ENCODE data around the gene FLRT1.

DNA sequence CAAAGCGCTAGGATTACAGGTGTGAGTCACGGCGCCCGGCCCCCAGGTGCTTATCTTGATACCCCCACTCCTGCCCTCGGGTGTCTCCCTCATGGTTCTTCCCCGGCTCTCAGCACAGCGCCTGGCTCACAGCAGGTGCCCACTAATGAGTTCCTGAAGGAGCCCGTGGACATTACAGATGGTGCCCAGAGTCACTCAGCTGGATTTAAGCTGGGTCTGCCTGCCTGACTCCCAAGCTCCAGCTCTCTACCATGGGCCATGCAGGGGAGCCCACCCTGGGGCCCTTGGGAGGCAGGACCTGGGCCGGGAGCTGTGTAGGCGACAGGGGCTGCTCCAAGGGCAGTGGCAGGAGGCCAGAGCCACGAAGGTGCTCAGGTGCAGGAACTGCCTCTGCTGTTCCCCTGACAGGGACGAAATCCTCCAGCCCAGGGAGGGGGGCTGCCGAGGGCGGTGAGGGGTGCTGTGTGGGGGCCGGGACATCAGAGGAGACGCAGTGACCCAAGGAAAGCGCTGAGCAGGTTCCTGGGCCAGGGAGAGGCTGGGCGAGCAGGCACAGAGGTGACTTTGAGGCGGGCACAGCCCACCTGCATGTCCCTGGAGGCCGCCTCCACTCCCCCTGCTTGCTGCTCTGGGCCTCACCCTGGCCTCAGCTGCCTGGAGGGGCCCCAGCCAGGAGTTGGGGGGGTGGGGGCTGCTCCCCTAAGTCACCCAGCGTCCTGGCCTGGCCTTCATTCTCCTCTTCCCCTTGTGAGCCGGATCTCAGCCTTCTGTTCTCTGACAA is 14.6 kb upstream of the FLRT1 start:
- TF ChIP-seq, protein P1, sequence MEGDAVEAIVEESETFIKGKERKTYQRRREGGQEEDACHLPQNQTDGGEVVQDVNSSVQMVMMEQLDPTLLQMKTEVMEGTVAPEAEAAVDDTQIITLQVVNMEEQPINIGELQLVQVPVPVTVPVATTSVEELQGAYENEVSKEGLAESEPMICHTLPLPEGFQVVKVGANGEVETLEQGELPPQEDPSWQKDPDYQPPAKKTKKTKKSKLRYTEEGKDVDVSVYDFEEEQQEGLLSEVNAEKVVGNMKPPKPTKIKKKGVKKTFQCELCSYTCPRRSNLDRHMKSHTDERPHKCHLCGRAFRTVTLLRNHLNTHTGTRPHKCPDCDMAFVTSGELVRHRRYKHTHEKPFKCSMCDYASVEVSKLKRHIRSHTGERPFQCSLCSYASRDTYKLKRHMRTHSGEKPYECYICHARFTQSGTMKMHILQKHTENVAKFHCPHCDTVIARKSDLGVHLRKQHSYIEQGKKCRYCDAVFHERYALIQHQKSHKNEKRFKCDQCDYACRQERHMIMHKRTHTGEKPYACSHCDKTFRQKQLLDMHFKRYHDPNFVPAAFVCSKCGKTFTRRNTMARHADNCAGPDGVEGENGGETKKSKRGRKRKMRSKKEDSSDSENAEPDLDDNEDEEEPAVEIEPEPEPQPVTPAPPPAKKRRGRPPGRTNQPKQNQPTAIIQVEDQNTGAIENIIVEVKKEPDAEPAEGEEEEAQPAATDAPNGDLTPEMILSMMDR (IDR thresholded peaks at IDR 0.05; ENCODE audit: low read length), result no peak
- no peak for TF ChIP-seq EZH2phosphoT487 (IDR thresholded peaks at IDR 0.05; ENCODE audit: low read length)
